ENCODE data around the gene TAAR1. TPM values are rescaled to one million over a fixed set of nuclear protein-coding genes. Genes with fewer than 3 reads are reported as not detected.

Gene TAAR1
- total and polyA plus RNA-seq, 10 of the 15 experiments (the other 5 are each of a cell fraction or from before 2014, with no cell fraction given) = not detected

DNA sequence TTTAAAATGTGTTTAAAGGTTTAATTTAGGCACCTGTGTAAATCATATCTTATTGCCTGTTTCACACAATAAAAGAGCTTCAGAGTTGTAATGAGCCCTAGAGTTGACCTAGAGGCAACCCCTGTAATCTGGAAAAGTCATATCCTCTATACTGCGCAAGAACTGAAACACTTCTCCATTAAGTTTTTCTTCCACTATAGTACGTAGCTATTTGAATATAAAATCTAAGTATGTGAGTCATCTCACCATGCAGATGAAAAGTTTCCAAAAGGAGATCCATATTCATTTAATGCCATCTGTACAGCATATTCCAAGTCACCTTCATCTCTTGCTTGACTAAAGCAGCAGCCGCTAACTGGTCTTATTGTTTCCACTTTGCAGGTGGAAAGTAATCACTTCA, 26.0 kb upstream of the TAAR1 start:
- intact Hi-C loops (cut with micrococcal nuclease; ENCODE audit: unreplicated experiment) = no loop called here
- Histone ChIP-seq H3K27ac (ENCODE audit: control insufficient read depth, insufficient read depth) (no peak overlapping the region), H3K4me3 (no peak overlapping the region), H2AFZ (ENCODE audit: control insufficient read depth, low read depth, low read length) (no peak overlapping the region), H3K27me3 (replicated peaks in 1 of 2; ENCODE audit: control insufficient read depth in 2 of 2, insufficient read depth in 2 of 2, low read length in 1 of 2) (peaks cover 0 to 1% of the 10 kb centered on the region in 2 experiments; a peak in 1 of 4 replicates), H3K79me2 (ENCODE audit: control insufficient read depth, insufficient read depth, low read length) (no peaks in the 10 kb centered on the region), H3K9me3 (replicated peaks; ENCODE audit: control insufficient read depth, insufficient read depth, low read length) (no peaks in the 10 kb centered on the region), H3K4me2 (ENCODE audit: control insufficient read depth, insufficient read depth) (no peak overlapping the region), H3K36me3 (ENCODE audit: control insufficient read depth in 2 of 2, insufficient read depth in 2 of 2, low read length in 1 of 2) (no peaks in the 10 kb centered on the region), H4K20me1 (ENCODE audit: control insufficient read depth, insufficient read depth) (no peaks in the 10 kb centered on the region), H3K4me1 (ENCODE audit: control insufficient read depth, insufficient read depth, low read length) (no peaks in the 10 kb centered on the region), H3K9ac (ENCODE audit: control insufficient read depth, insufficient read depth, low read length) (no peak overlapping the region)
- 75% methylated on average over 3 of the region's 3 CpGs for WGBS (ENCODE audit: insufficient coverage, insufficient replicate concordance, low lambda C conversion rate, missing lambda C conversion rate)
- FAIRE-seq (no peak), DNase-seq (ENCODE audit: low read depth, low spot score) (no peak), ATAC-seq (no peak)
- ChIA-PET CTCF (no interaction called here), POLR2A (no interaction called here), SMC1A (ENCODE audit: uncharacterized antibody, unreplicated experiment) (interaction anchor here (1.1 to 1.3 kb wide), 2 partner anchors 8 to 15 kb away, joined by 3 read pairs; no protein-coding TSS in a partner anchor), RAD21 (ENCODE audit: unreplicated experiment) (no interaction called here)
- in situ Hi-C loops (cut with MboI) = no loop called here
- TF ChIP-seq, protein P1, sequence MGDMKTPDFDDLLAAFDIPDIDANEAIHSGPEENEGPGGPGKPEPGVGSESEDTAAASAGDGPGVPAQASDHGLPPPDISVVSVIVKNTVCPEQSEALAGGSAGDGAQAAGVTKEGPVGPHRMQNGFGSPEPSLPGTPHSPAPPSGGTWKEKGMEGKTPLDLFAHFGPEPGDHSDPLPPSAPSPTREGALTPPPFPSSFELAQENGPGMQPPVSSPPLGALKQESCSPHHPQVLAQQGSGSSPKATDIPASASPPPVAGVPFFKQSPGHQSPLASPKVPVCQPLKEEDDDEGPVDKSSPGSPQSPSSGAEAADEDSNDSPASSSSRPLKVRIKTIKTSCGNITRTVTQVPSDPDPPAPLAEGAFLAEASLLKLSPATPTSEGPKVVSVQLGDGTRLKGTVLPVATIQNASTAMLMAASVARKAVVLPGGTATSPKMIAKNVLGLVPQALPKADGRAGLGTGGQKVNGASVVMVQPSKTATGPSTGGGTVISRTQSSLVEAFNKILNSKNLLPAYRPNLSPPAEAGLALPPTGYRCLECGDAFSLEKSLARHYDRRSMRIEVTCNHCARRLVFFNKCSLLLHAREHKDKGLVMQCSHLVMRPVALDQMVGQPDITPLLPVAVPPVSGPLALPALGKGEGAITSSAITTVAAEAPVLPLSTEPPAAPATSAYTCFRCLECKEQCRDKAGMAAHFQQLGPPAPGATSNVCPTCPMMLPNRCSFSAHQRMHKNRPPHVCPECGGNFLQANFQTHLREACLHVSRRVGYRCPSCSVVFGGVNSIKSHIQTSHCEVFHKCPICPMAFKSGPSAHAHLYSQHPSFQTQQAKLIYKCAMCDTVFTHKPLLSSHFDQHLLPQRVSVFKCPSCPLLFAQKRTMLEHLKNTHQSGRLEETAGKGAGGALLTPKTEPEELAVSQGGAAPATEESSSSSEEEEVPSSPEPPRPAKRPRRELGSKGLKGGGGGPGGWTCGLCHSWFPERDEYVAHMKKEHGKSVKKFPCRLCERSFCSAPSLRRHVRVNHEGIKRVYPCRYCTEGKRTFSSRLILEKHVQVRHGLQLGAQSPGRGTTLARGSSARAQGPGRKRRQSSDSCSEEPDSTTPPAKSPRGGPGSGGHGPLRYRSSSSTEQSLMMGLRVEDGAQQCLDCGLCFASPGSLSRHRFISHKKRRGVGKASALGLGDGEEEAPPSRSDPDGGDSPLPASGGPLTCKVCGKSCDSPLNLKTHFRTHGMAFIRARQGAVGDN (IDR thresholded peaks at IDR 0.05) = no peak
- TF ChIP-seq CBX3 (IDR thresholded peaks at IDR 0.05; ENCODE audit: borderline replicate concordance, low read depth) (no peak), BHLHE40 (IDR thresholded peaks at IDR 0.05; ENCODE audit: borderline replicate concordance in 1 of 2, low read depth in 2 of 2, low read length in 1 of 2) (no peak), ZSCAN29 (IDR thresholded peaks at IDR 0.05) (no peak), NR2F1 (conservative IDR thresholded peaks at IDR 0.05) (no peak), CHD2 (IDR thresholded peaks at IDR 0.05; ENCODE audit: borderline replicate concordance, low read depth, low read length) (no peak), BCL11A (IDR thresholded peaks at IDR 0.05; ENCODE audit: low read depth, low read length) (no peak)
- TF ChIP-seq, protein P2, sequence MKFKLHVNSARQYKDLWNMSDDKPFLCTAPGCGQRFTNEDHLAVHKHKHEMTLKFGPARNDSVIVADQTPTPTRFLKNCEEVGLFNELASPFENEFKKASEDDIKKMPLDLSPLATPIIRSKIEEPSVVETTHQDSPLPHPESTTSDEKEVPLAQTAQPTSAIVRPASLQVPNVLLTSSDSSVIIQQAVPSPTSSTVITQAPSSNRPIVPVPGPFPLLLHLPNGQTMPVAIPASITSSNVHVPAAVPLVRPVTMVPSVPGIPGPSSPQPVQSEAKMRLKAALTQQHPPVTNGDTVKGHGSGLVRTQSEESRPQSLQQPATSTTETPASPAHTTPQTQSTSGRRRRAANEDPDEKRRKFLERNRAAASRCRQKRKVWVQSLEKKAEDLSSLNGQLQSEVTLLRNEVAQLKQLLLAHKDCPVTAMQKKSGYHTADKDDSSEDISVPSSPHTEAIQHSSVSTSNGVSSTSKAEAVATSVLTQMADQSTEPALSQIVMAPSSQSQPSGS (IDR thresholded peaks at IDR 0.05; ENCODE audit: low read length) = no peak
- BruUV-seq (replicated peaks) = no TSS peak
